Right atrium auricular region (tissue), 2 donors: ENCODE measurements around the gene ZC3HAV1. TPM values are rescaled to one million over a fixed set of nuclear protein-coding genes. Genes with fewer than 3 reads are reported as not detected.
"Not testable (repeated sequence)": the region's sequence is repeated elsewhere in the genome, so short reads cannot be mapped to it uniquely, and the experiment has no call there.

ENCODE experiments used
- DNase-seq: peaks from one replicate; pipeline ENCODE4 v3.0.0-alpha.2; 2019; ENCODE audit warnings: low spot score
- H3K27ac ChIP-seq, 2 donors: fragments of 200-600 bp; sonication (generic); 1 replicate in 1 of 2; 2 replicates in 1 of 2; pipeline ENCODE4 v1.5.1; 2016 to 2019
- H3K27me3 ChIP-seq, 2 donors: fragments of 200-600 bp; sonication (generic); one replicate each; pipeline versions ENCODE4 v1.5.1 to v1.6.0; 2017 to 2019
- H3K36me3 ChIP-seq: fragments of 200-600 bp; sonication (generic); one replicate; pipeline ENCODE4 v1.5.1; 2016
- H3K4me1 ChIP-seq, 2 donors: fragments of 200-600 bp; sonication (generic); one replicate each; pipeline versions ENCODE4 v1.5.1 to v1.6.0; 2017 to 2019
- H3K4me3 ChIP-seq, 2 donors: fragments of 200-600 bp; sonication (generic); 1 replicate in 1 of 2; 2 replicates in 1 of 2; pipeline ENCODE4 v1.5.1; 2017 to 2019; ENCODE audit warnings: mild to moderate bottlenecking in 1 of 2, moderate library complexity in 1 of 2
- H3K9me3 ChIP-seq, 2 donors: fragments of 200-600 bp; sonication (generic); one replicate each; pipeline ENCODE4 v1.5.1; 2019
- total RNA-seq, 2 donors: library from RNA; depleted of rRNA; stranded (reverse); fragments of >200 nt; gene quantifications; one replicate each; pipeline ENCODE4 v1.1.0, GENCODE V29; 2016
- TF ChIP-seq, protein P1 (sequence below), 2 donors: fragments of 200-600 bp; sonication (generic); IDR thresholded peaks; one replicate each; pipeline ENCODE4 v1.5.1; 2019; ENCODE audit warnings: antibody characterized with exemption in 2 of 2

The ZC3HAV1 gene
- total RNA-seq, 2 donors from 2014 or later, result 8.0 to 15.2 TPM

DNA sequence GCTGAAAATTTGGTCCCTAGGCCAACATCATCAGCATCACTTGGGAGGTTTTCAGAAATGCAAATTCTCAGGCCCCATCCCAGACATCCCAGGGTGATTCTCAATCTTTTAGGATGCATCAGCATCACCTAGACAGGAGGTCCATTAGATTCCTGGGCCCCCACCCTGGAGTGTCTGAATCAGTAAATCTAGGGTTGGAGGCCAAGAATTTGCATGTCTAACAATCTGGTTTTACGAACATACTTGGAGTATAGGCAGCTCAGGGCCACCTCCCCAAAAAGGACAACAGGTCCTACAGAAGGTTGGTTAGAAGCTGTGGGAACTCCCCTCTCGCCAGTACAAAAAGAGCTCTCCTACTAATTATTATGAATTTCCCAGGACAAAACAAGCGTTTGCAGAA, 15.5 kb downstream of the ZC3HAV1 start:
- Histone ChIP-seq H3K9me3 (no peaks in the 10 kb centered on the region), H3K4me1 (peaks cover 0 to 42% of the 10 kb centered on the region in 2 donors), H3K36me3 (no peaks in the 10 kb centered on the region), H3K4me3 (no peak overlapping the region), H3K27me3 (no peaks in the 10 kb centered on the region), H3K27ac (peak overlapping the region in 1 of 2 donors; percentile 11)
- DNase-seq, result no peak
- TF ChIP-seq, protein P1, sequence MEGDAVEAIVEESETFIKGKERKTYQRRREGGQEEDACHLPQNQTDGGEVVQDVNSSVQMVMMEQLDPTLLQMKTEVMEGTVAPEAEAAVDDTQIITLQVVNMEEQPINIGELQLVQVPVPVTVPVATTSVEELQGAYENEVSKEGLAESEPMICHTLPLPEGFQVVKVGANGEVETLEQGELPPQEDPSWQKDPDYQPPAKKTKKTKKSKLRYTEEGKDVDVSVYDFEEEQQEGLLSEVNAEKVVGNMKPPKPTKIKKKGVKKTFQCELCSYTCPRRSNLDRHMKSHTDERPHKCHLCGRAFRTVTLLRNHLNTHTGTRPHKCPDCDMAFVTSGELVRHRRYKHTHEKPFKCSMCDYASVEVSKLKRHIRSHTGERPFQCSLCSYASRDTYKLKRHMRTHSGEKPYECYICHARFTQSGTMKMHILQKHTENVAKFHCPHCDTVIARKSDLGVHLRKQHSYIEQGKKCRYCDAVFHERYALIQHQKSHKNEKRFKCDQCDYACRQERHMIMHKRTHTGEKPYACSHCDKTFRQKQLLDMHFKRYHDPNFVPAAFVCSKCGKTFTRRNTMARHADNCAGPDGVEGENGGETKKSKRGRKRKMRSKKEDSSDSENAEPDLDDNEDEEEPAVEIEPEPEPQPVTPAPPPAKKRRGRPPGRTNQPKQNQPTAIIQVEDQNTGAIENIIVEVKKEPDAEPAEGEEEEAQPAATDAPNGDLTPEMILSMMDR (IDR thresholded peaks at IDR 0.05), result no peak

DNA sequence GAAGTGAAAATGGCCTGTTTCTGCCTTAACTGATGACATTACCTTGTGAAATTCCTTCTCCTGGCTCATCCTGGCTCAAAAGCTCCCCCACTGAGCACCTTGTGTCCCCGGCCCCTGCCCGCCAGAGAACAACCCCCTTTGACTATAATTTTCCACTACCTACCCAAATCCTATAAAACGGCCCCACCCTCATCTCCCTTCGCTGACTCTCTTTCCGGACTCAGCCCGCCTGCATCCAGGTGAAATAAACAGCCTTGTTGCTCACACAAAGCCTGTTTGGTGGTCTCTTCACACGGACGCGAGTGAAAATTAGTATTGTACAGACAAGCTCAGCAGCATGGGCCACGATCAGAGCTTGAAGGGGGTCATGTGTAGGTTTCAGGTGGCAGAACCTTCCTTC, 16.0 kb downstream of the ZC3HAV1 start:
- not testable (repeated sequence) for DNase-seq, H3K27ac ChIP-seq, H3K27me3 ChIP-seq, H3K36me3 ChIP-seq, H3K9me3 ChIP-seq, H3K4me3 ChIP-seq
- H3K4me1 ChIP-seq, result peaks cover 0 to 42% of the 10 kb centered on the region in 2 donors

DNA sequence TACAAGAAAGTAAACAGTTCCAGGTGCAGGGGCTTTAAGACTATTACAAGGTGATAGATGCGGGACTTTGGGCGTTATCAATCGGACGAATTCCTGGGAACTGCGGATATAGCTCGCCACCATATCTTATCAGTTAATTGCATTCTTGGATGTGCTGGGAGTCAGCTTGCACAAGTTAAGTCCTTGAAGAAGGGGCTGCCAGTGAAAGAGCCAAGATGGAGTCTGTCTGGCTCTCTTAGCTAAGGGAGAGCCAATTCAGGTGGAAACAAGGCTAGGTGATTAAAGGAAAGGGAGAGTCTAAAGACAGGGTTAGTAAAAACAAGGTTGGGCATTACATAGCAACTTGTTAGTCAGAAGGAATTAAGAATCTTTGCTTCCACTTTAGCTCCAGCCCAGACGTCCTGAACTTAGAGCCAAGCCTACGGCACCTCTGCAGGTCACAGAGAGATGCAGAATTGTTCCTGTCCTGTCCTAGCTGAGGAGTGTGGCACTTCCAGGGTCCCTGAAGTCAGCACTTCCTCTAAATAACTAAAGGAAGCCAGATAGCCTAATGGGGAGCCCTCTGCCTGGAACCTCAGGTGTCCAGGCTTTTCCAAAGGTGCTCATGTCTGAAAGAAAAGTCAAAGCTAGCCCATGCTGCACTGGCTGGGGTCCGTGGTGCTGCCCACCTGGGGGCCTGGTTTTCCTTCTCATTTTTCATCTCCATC, 17.3 kb downstream of the ZC3HAV1 start:
- H3K27me3 ChIP-seq, result no peaks in the 10 kb centered on the region
- H3K9me3 ChIP-seq, result no peaks in the 10 kb centered on the region
- peaks cover 8% of the 10 kb centered on the region for H3K36me3 ChIP-seq
- H3K27ac ChIP-seq, result no peak overlapping the region
- no peak overlapping the region for H3K4me3 ChIP-seq
- TF ChIP-seq, protein P1 (IDR thresholded peaks at IDR 0.05), result no peak
- DNase-seq, result no peak
- peaks cover 0 to 42% of the 10 kb centered on the region in 2 donors for H3K4me1 ChIP-seq

DNA sequence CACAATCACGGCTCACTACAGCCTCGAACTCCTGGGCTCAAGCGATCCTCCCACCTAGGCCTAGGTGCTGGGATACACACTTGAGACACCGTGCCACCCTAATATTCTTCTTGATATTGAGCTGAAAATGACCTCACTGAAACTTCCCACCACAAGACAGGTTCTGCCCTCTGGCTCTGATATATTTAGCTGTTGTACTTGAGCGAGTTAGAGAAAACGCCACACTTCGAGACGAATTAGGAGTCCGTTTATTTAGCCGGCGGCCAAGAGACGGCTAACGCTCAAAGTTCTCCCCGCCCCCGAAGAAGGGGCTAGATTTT, 17.9 kb downstream of the ZC3HAV1 start:
- Histone ChIP-seq H3K36me3 (peaks cover 12% of the 10 kb centered on the region), H3K4me3 (no peak overlapping the region), H3K27ac (no peak overlapping the region), H3K9me3 (no peaks in the 10 kb centered on the region), H3K4me1 (peaks cover 0 to 42% of the 10 kb centered on the region in 2 donors), H3K27me3 (no peaks in the 10 kb centered on the region)
- TF ChIP-seq, protein P1 (IDR thresholded peaks at IDR 0.05), result no peak
- DNase-seq, result no peak

DNA sequence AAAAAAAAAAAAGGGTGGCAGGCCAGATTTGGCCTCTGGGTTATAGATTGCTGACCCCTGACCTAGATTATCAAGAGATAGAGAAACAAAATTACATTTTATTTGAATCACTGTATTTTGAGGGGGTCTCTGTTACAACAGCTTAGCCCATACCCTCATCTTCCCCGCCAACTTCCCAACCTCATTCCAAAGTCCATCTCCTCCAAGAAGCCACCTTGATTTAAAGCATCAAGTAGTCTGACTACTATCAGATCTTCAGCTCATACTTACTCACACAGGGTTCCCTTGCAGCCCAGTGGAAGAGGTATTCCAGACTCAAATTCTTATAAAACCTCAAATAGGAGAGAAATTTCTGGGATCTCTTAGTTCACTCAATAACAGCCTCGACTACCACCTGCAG, 20.4 kb downstream of the ZC3HAV1 start:
- DNase-seq, result no peak
- Histone ChIP-seq H3K36me3 (peaks cover 12% of the 10 kb centered on the region), H3K4me3 (no peak overlapping the region), H3K9me3 (no peaks in the 10 kb centered on the region), H3K4me1 (peaks cover 0 to 23% of the 10 kb centered on the region in 2 donors), H3K27ac (no peak overlapping the region), H3K27me3 (no peaks in the 10 kb centered on the region)
- TF ChIP-seq, protein P1 (IDR thresholded peaks at IDR 0.05), result no peak

DNA sequence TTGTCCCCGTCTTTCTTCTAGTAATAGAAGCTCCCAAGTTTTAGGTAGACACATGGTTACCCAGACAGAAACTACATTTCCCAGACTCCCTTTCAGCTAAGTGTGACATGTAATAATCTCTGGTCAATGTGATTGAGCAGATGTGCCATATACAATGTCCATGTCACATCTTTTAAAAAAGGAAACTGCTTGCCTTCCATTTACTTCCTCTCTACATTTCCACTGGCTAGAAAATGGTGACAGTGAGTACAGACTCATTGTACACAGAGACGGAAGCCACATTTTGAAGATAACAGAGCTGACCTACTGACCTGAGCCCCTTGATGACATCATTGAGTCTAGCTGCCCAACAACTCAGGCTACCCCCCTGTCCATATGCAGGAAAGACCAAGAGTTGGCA, 21.3 kb downstream of the ZC3HAV1 start:
- no peaks in the 10 kb centered on the region for H3K9me3 ChIP-seq
- no peak overlapping the region for H3K27ac ChIP-seq
- peaks cover 18% of the 10 kb centered on the region for H3K36me3 ChIP-seq
- DNase-seq, result no peak
- TF ChIP-seq, protein P1 (IDR thresholded peaks at IDR 0.05), result no peak
- no peak overlapping the region for H3K4me3 ChIP-seq
- H3K27me3 ChIP-seq, result no peaks in the 10 kb centered on the region
- peaks cover 0 to 17% of the 10 kb centered on the region in 2 donors for H3K4me1 ChIP-seq
